BE2C (cell line): ENCODE data around the gene FBXO3.
"Not testable (repeated sequence)": the region's sequence is repeated elsewhere in the genome, so short reads cannot be mapped to it uniquely, and the experiment has no call there.

ENCODE experiments used
- DNase-seq: peaks from one replicate; pipeline ENCODE4 v3.0.0-alpha.2; 2020
- H3K27me3 ChIP-seq: fragments of 250-450 bp; sonication (Bioruptor Pico); 2 replicates; pipeline ENCODE4 v1.5.1; 2020; ENCODE audit warnings: mild to moderate bottlenecking
- H3K36me3 ChIP-seq: fragments of 250-450 bp; sonication (Bioruptor Pico); 2 replicates; pipeline ENCODE4 v1.5.1; 2020; ENCODE audit warnings: mild to moderate bottlenecking
- H3K4me1 ChIP-seq: fragments of 250-450 bp; sonication (Bioruptor Pico); 2 replicates; pipeline ENCODE4 v1.5.1; 2020
- H3K4me3 ChIP-seq: 2 replicates; pipeline ENCODE4 v1.5.1; 2011; ENCODE audit warnings: low read depth, low read length
- H3K9me3 ChIP-seq: fragments of 250-450 bp; sonication (Bioruptor Pico); 2 replicates; pipeline ENCODE4 v1.5.1; 2020
- TF ChIP-seq, protein P1 (sequence below): IDR thresholded peaks from 2 replicates; pipeline ENCODE4 v1.5.1; 2012; ENCODE audit warnings: mild to moderate bottlenecking, low read depth, low read length

FBXO3 gene

DNA sequence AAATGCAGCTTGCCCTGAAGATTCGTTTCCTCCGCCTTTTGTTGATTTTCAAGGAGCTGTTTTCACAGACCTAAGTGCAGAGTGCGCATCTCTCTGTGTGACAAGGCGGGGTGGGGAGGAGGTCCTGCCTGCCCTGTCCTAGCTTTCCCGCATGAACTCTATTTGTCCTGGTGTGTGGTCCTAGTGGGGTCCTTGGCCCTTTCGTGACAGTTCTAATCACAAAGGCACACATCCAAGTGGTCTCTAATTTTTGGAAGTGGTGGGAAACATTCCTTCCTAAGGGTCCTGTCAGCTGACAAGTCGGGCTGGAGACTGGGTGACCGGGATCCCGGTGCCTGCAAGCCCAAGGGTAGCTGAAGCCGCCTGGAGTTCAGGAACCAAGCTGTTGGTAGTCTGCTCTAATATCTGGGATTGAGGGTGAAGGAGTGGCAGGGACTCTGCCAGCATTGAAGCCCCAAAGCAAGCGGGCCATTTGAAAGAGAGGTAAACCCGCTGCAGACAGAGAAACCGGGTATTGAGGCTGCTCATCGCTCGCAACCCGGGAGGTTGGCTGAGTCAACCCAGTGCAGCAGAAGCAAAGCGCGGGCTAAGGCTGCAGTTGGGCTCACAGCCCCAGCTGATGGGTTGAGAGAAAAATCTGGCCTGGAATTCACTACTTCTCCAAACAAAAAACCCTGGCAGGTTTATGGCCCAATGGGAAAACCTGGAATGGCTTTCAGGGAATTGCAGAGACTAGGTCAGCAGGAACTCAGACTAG, 28.1 kb upstream of the FBXO3 start:
- Histone ChIP-seq H3K27me3 (peaks cover 25% of the 10 kb centered on the region), H3K4me1 (no peaks in the 10 kb centered on the region), H3K9me3 (no peaks in the 10 kb centered on the region), H3K4me3 (peak overlapping the region; percentile 33), H3K36me3 (no peaks in the 10 kb centered on the region)
- TF ChIP-seq, protein P1, sequence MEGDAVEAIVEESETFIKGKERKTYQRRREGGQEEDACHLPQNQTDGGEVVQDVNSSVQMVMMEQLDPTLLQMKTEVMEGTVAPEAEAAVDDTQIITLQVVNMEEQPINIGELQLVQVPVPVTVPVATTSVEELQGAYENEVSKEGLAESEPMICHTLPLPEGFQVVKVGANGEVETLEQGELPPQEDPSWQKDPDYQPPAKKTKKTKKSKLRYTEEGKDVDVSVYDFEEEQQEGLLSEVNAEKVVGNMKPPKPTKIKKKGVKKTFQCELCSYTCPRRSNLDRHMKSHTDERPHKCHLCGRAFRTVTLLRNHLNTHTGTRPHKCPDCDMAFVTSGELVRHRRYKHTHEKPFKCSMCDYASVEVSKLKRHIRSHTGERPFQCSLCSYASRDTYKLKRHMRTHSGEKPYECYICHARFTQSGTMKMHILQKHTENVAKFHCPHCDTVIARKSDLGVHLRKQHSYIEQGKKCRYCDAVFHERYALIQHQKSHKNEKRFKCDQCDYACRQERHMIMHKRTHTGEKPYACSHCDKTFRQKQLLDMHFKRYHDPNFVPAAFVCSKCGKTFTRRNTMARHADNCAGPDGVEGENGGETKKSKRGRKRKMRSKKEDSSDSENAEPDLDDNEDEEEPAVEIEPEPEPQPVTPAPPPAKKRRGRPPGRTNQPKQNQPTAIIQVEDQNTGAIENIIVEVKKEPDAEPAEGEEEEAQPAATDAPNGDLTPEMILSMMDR = no peak
- peak; percentile 63 for DNase-seq

DNA sequence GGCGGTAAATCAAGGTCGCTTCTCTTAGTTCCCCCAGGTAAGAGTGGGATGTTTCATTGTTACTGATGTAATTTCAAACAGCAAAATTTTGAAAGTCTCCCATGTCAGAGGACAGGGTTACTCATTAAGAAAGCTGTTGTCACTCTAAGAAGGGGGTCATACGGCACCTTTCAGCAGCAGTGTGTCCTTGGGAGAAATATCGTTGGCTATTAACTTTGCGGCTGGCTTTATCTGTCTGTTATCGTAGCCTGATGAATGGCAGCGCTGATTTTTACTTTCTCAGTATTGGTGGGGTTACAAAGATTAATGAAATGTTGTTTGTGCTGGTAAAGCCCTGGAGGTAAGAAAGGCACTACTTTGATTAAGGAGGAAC, 27.5 kb upstream of the FBXO3 start:
- H3K4me3 ChIP-seq = no peak overlapping the region; the same call in 1 of the 2 replicates
- H3K27me3 ChIP-seq = peaks cover 25% of the 10 kb centered on the region
- no peaks in the 10 kb centered on the region for H3K36me3 ChIP-seq
- TF ChIP-seq, protein P1 = no peak
- no peaks in the 10 kb centered on the region for H3K9me3 ChIP-seq
- no peak for DNase-seq
- H3K4me1 ChIP-seq = no peaks in the 10 kb centered on the region

DNA sequence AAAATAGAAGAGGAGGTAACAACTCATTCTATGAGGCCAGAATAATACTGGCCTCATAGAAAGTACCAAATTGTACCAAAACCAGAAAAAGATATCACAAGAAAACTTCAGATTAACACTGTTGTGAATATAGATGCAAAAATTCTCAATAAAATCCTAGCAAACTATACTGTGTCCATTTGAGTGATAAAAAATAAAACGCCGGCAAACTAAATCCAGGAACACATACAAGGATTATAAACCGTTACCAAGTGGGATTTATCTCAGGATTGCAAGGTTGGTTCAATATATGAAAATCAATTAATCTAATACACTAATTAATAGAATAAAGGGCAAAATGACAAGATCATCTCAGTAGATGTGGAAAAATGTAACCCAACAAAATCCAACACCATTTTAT, 23.6 kb upstream of the FBXO3 start:
- Histone ChIP-seq H3K36me3 (no peaks in the 10 kb centered on the region), H3K9me3 (no peaks in the 10 kb centered on the region), H3K27me3 (peaks cover 22% of the 10 kb centered on the region), H3K4me3 (no peak overlapping the region), H3K4me1 (no peaks in the 10 kb centered on the region)
- TF ChIP-seq, protein P1 = no peak
- no peak for DNase-seq

DNA sequence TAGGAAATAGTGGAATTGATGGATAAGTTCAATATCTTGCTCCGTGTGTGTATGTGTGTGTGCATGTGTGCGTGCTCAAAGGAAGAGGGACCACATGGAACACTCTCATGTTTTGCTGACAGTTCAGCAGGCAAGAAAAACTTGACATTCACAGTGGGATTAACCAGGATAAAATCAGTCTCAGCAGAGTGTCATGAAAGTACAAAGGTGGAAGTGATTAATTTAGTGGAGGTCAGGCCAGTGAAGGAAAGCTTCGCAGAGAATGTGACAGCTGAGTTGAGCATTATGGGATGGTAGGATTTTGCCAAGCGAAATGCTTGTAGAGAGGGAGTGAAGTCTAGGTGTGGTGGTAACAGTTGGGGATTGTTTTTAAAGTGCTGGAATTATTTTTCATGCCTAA, 15.7 kb upstream of the FBXO3 start:
- Histone ChIP-seq H3K4me3 (no peak overlapping the region), H3K27me3 (no peaks in the 10 kb centered on the region; the same call in 1 of the 2 replicates), H3K9me3 (no peaks in the 10 kb centered on the region), H3K4me1 (no peaks in the 10 kb centered on the region), H3K36me3 (no peaks in the 10 kb centered on the region)
- TF ChIP-seq, protein P1 = no peak
- no peak for DNase-seq

DNA sequence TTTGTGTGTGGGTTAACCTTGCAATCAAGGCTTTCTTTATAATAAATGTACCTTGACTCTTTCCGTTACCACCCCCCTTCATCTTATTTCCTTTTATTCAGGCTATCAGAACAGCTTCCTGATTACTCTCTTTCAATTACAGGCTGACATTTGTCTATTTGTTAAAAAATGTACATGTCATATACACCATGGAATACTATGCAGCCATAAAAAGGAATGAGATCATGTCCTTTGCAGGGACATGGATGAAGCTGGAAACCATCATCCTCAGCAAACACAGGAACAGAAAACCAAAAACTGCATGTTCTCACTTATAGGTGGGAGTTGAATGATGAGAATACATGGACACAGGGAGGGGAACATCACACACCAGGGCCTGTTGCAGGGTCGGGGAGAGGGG, 13.8 kb upstream of the FBXO3 start:
- H3K36me3 ChIP-seq, H3K4me3 ChIP-seq, H3K4me1 ChIP-seq, H3K9me3 ChIP-seq, DNase-seq, H3K27me3 ChIP-seq: not testable (repeated sequence)

DNA sequence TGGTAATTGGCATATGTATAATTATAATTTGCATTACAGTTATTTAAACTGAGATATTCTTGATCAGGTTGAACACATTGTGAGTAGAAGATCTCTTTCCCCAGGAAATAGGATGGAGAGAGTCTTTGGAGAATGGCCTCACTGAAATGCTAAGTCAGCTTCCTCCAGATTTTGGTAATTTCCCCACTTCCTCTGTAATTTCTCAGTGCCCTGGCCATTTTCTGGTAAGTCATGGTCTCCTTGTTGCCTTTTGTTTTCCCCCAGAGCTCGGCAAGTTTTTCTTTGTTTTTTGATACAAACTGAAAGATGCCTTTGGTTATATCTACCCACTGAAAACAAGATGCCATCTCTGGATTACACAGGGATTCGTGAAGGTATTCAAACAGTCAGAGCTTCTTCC, 12.8 kb upstream of the FBXO3 start:
- Histone ChIP-seq H3K4me1 (no peaks in the 10 kb centered on the region), H3K9me3 (no peaks in the 10 kb centered on the region), H3K36me3 (no peaks in the 10 kb centered on the region), H3K27me3 (no peaks in the 10 kb centered on the region; the same call in 1 of the 2 replicates), H3K4me3 (no peak overlapping the region)
- TF ChIP-seq, protein P1 = no peak
- DNase-seq = no peak
